GM12878 (cell line): Measurements from ENCODE around the gene SCN8A. TPM values are rescaled to one million over a fixed set of nuclear protein-coding genes. Genes with fewer than 3 reads are reported as not detected.

Source experiments
- ATAC-seq: fragments of 200-7000 bp; cut with Tn5 transposase; 3 replicates; pipeline ENCODE4 v1.9.1; 2020; ENCODE audit warnings: mild to moderate bottlenecking, moderate library complexity
- BruUV-seq: library from RNA; stranded (reverse); fragments of 400-500 nt; replicated peaks from 2 replicates; lab custom pipeline; 2021; lab: Mats Ljungman, UMichigan
- CTCF ChIA-PET: fragments of 300-600 bp; sonication (Branson Sonifier 250); formaldehyde crosslinking; extraction: SDS; loops from one replicate; lab custom pipeline; 2021; ENCODE audit warnings: inconsistent platforms; lab: Yijun Ruan, JAX
- POLR2A ChIA-PET: fragments of 350-600 bp; formaldehyde crosslinking; extraction: SDS; loops from one replicate; lab custom pipeline; 2021; ENCODE audit warnings: inconsistent platforms; lab: Charles Lee
- RAD21 ChIA-PET: fragments of 300-600 bp; sonication (Branson Sonifier 250); formaldehyde crosslinking; loops from one replicate; lab custom pipeline; 2023; ENCODE audit warnings: antibody characterized with exemption; ENCODE audit not compliant: unreplicated experiment; lab: Charles Lee
- SMC1A ChIA-PET: fragments of 300-600 bp; sonication (Branson Sonifier 250); formaldehyde crosslinking; loops from one replicate; lab custom pipeline; 2023; ENCODE audit not compliant: unreplicated experiment, uncharacterized antibody; lab: Charles Lee
- DNase-seq: peaks from one replicate; pipeline ENCODE4 v3.0.0-alpha.2; 2011; ENCODE audit warnings: low read depth, low spot score
- FAIRE-seq: peaks from 3 replicates; lab custom pipeline; 2011; peaks lifted over from hg19 to GRCh38; lab: Jason Lieb, UNC
- H2AFZ ChIP-seq: 2 replicates; pipeline ENCODE4 v1.6.0; 2011; ENCODE audit warnings: low read depth, low read length, control low read depth; ENCODE audit not compliant: control insufficient read depth
- H3K27ac ChIP-seq: 2 replicates; pipeline ENCODE4 v1.5.1; 2011; ENCODE audit warnings: control low read depth; ENCODE audit not compliant: control insufficient read depth, insufficient read depth
- H3K27me3 ChIP-seq, 2 experiments: replicated peaks in 1 of 2; 2 replicates each; pipeline versions ENCODE4 v1.6.0 to v1.6.1; 2011; ENCODE audit warnings: low read length in 1 of 2; ENCODE audit not compliant: control insufficient read depth in 2 of 2, insufficient read depth in 2 of 2
- H3K36me3 ChIP-seq, 2 experiments: 2 replicates each; pipeline ENCODE4 v1.5.1; 2011; ENCODE audit warnings: low read length in 1 of 2; ENCODE audit not compliant: control insufficient read depth in 2 of 2, insufficient read depth in 2 of 2
- H3K4me1 ChIP-seq: 2 replicates; pipeline ENCODE4 v1.6.1; 2011; ENCODE audit warnings: mild to moderate bottlenecking, low read length, moderate library complexity, mixed read lengths; ENCODE audit not compliant: control insufficient read depth, insufficient read depth
- H3K4me2 ChIP-seq: 2 replicates; pipeline ENCODE4 v1.6.0; 2011; ENCODE audit warnings: control low read depth; ENCODE audit not compliant: control insufficient read depth, insufficient read depth
- H3K4me3 ChIP-seq: fragments of 200-600 bp; sonication (generic); 2 replicates; pipeline ENCODE4 v1.5.1; 2016
- H3K79me2 ChIP-seq: 2 replicates; pipeline ENCODE4 v1.6.0; 2011; ENCODE audit warnings: low read length; ENCODE audit not compliant: control insufficient read depth, insufficient read depth
- H3K9ac ChIP-seq: 2 replicates; pipeline ENCODE4 v1.8.0; 2011; ENCODE audit warnings: low read length, control low read depth, mixed read lengths; ENCODE audit not compliant: control insufficient read depth, insufficient read depth
- H3K9me3 ChIP-seq: replicated peaks from 3 replicates; pipeline ENCODE4 v1.5.1; 2011; ENCODE audit warnings: mild to moderate bottlenecking, low read length; ENCODE audit not compliant: control insufficient read depth, insufficient read depth
- H4K20me1 ChIP-seq: 2 replicates; pipeline ENCODE4 v1.6.0; 2011; ENCODE audit not compliant: control insufficient read depth, insufficient read depth
- CEBPB ChIP-seq, 2 experiments: fragments of 150-350 bp in 1 of 2; IDR thresholded peaks; 2 replicates each; pipeline ENCODE4 v1.6.1; 2012 to 2014; ENCODE audit warnings: low read depth in 2 of 2, low read length in 2 of 2, borderline replicate concordance in 1 of 2, inconsistent platforms in 1 of 2
- CHD2 ChIP-seq: IDR thresholded peaks from 2 replicates; pipeline ENCODE4 v1.6.1; 2011; ENCODE audit warnings: low read depth, low read length, improper control_type of control experiment, borderline replicate concordance
- CREM ChIP-seq: IDR thresholded peaks from 2 replicates; pipeline ENCODE4 v1.6.1; 2014; ENCODE audit warnings: antibody characterized with exemption, low read depth
- IKZF1 ChIP-seq: fragments of 450-650 bp; conservative IDR thresholded peaks from 2 replicates; pipeline ENCODE4 v1.6.1; 2017; ENCODE audit warnings: antibody characterized with exemption, mild to moderate bottlenecking
- JUNB ChIP-seq: IDR thresholded peaks from 2 replicates; pipeline ENCODE4 v1.6.1; 2016; ENCODE audit warnings: antibody characterized with exemption, mild to moderate bottlenecking
- KDM1A ChIP-seq: fragments of 200-600 bp; sonication (generic); IDR thresholded peaks from 2 replicates; pipeline ENCODE4 v1.6.1; 2016; ENCODE audit warnings: borderline replicate concordance
- MAX ChIP-seq: IDR thresholded peaks from 2 replicates; pipeline ENCODE4 v1.6.1; 2012; ENCODE audit warnings: low read depth, low read length, improper control_type of control experiment
- MTA2 ChIP-seq: fragments of 450-650 bp; IDR thresholded peaks from 2 replicates; pipeline ENCODE4 v1.6.1; 2016; ENCODE audit warnings: low read depth, mild to moderate bottlenecking, moderate library complexity
- NFYA ChIP-seq: IDR thresholded peaks from 2 replicates; pipeline ENCODE4 v1.6.1; 2011; ENCODE audit warnings: low read depth, mild to moderate bottlenecking, low read length, improper control_type of control experiment, borderline replicate concordance
- PAX5 ChIP-seq: IDR thresholded peaks from 2 replicates; pipeline ENCODE4 v1.6.1; 2011; ENCODE audit warnings: low read depth, low read length, borderline replicate concordance
- POLR2A ChIP-seq: IDR thresholded peaks from 2 replicates; pipeline ENCODE4 v1.6.1; 2011; ENCODE audit warnings: low read depth, mild to moderate bottlenecking, low read length
- POLR2AphosphoS2 ChIP-seq: IDR thresholded peaks from 2 replicates; pipeline ENCODE4 v1.6.1; 2011; ENCODE audit warnings: low read depth, mild to moderate bottlenecking, low read length, improper control_type of control experiment, moderate library complexity
- SMAD1 ChIP-seq: fragments of 450-650 bp; IDR thresholded peaks from 2 replicates; pipeline ENCODE4 v1.6.1; 2018; ENCODE audit warnings: mild to moderate bottlenecking, low read depth; ENCODE audit not compliant: partially characterized antibody
- STAT1 ChIP-seq: fragments of 450-650 bp; conservative IDR thresholded peaks from 2 replicates; pipeline ENCODE4 v1.6.1; 2014; ENCODE audit warnings: antibody characterized with exemption, mild to moderate bottlenecking
- TCF3 ChIP-seq: IDR thresholded peaks from 2 replicates; pipeline ENCODE4 v1.6.1; 2012; ENCODE audit warnings: low read depth, mild to moderate bottlenecking, low read length, borderline replicate concordance; ENCODE audit not compliant: insufficient read depth
- USF1 ChIP-seq: IDR thresholded peaks from 2 replicates; pipeline ENCODE4 v1.6.1; 2011; ENCODE audit warnings: borderline replicate concordance, low read depth, mild to moderate bottlenecking, moderate library complexity, mixed read lengths, low read length; ENCODE audit not compliant: insufficient read depth; ENCODE audit errors: extremely low read length
- USF2 ChIP-seq: IDR thresholded peaks from 2 replicates; pipeline ENCODE4 v1.6.1; 2011; ENCODE audit warnings: low read depth, low read length, improper control_type of control experiment, borderline replicate concordance
- ZNF217 ChIP-seq: fragments of 450-650 bp; IDR thresholded peaks from 2 replicates; pipeline ENCODE4 v1.6.1; 2017; ENCODE audit warnings: antibody characterized with exemption, mild to moderate bottlenecking
- WGBS: methylation state at CpG from one replicate; pipeline ENCODE4 v1.1.6; 2016; ENCODE audit warnings: low lambda C conversion rate; ENCODE audit not compliant: insufficient replicate concordance, insufficient coverage; ENCODE audit errors: missing lambda C conversion rate; 5-methylcytosine and 5-hydroxymethylcytosine counted together
- in situ Hi-C: fragments of 300-500 bp; cut with MboI; formaldehyde crosslinking; loops from 9 replicates; pipeline ENCODE4 v1.14.3; 2018; ENCODE audit warnings: mixed read lengths
- intact Hi-C: fragments of 100-400 bp; cut with micrococcal nuclease; formaldehyde crosslinking; loops from one replicate; pipeline ENCODE4 v1.14.2; 2022; ENCODE audit not compliant: unreplicated experiment
- polyA plus RNA-seq, 11 experiments: library from polyadenylated mRNA; depleted of rRNA in 4 of 11; unstranded in 6 of 11; stranded (reverse) in 5 of 11; fragments of >200 nt; fragmentation: Nextera tagmentation in 4 of 11; fragmentation: Illumina TruSeq in 1 of 11; extraction: Ambion mirVana in 4 of 11; extraction: Trizol in 1 of 11; gene quantifications; 1 replicate in 1 of 11; 2 replicates in 10 of 11; pipeline versions ENCODE4 v1.2.1 to v1.2.3, GENCODE V29; 2011 to 2016; ENCODE audit warnings: inconsistent platforms in 2 of 11, missing spikeins in 2 of 11, low read depth in 1 of 11
- total RNA-seq, 4 experiments: library from RNA; depleted of rRNA in 3 of 4; stranded (reverse); fragments of >200 nt in 3 of 4; fragmentation: Illumina TruSeq in 1 of 4; extraction: Trizol in 1 of 4; gene quantifications; 2 replicates each; pipeline versions ENCODE4 v1.2.1 to v1.2.3, GENCODE V29; 2013 to 2021
- TF ChIP-seq, protein P1 (sequence below): fragments of 450-650 bp; IDR thresholded peaks from 2 replicates; pipeline ENCODE4 v1.6.1; 2017; ENCODE audit warnings: low read depth, mild to moderate bottlenecking, moderate library complexity
- TF ChIP-seq, protein P2 (sequence below): IDR thresholded peaks from 2 replicates; pipeline ENCODE4 v1.6.1; 2012; ENCODE audit warnings: low read depth, low read length, improper control_type of control experiment

Gene SCN8A
- total and polyA plus RNA-seq, 10 of the 15 experiments (the other 5 are each of a cell fraction or from before 2014, with no cell fraction given) = 0.02 to 0.23 (median 0.06) TPM; not detected in 2

GRCh38 chr12:51833448-51834227 is 242.6 kb downstream of the SCN8A start:
- H3K9me3 ChIP-seq = no peaks in the 10 kb centered on the region
- FAIRE-seq = no peak
- no peak overlapping the region for H3K9ac ChIP-seq
- no peak overlapping the region for H3K4me3 ChIP-seq
- H4K20me1 ChIP-seq = no peaks in the 10 kb centered on the region
- WGBS = 23% methylated on average over 12 of the region's 12 CpGs
- H3K36me3 ChIP-seq = no peaks in the 10 kb centered on the region
- in situ Hi-C loops = no loop called here
- TF ChIP-seq POLR2AphosphoS2 (no peak), CEBPB (IDR thresholded peaks at IDR 0.05; ENCODE audit: borderline replicate concordance in 1 of 2, low read depth in 2 of 2, low read length in 2 of 2) (no peak), SMAD1 (no peak), STAT1 (no peak), JUNB (no peak), MAX (no peak), IKZF1 (no peak), USF1 (no peak), KDM1A (no peak), ZNF217 (no peak), TCF3 (no peak), CHD2 (no peak), POLR2A (no peak), MTA2 (no peak), USF2 (no peak), CREM (no peak), PAX5 (no peak), NFYA (no peak)
- TF ChIP-seq, protein P1, sequence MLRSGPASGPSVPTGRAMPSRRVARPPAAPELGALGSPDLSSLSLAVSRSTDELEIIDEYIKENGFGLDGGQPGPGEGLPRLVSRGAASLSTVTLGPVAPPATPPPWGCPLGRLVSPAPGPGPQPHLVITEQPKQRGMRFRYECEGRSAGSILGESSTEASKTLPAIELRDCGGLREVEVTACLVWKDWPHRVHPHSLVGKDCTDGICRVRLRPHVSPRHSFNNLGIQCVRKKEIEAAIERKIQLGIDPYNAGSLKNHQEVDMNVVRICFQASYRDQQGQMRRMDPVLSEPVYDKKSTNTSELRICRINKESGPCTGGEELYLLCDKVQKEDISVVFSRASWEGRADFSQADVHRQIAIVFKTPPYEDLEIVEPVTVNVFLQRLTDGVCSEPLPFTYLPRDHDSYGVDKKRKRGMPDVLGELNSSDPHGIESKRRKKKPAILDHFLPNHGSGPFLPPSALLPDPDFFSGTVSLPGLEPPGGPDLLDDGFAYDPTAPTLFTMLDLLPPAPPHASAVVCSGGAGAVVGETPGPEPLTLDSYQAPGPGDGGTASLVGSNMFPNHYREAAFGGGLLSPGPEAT = no peak
- TF ChIP-seq, protein P2, sequence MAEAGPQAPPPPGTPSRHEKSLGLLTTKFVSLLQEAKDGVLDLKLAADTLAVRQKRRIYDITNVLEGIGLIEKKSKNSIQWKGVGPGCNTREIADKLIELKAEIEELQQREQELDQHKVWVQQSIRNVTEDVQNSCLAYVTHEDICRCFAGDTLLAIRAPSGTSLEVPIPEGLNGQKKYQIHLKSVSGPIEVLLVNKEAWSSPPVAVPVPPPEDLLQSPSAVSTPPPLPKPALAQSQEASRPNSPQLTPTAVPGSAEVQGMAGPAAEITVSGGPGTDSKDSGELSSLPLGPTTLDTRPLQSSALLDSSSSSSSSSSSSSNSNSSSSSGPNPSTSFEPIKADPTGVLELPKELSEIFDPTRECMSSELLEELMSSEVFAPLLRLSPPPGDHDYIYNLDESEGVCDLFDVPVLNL = no peak
- TF ChIP-seq, all 136 proteins: peak for 0
- H3K4me1 ChIP-seq = no peaks in the 10 kb centered on the region; the same call in 1 of the 2 replicates
- BruUV-seq = no TSS peak
- H3K27me3 ChIP-seq = peaks cover 0 to 7% of the 10 kb centered on the region in 2 experiments; a peak in 3 of 4 replicates
- no peaks in the 10 kb centered on the region for H3K79me2 ChIP-seq
- no peak overlapping the region for H3K4me2 ChIP-seq
- POLR2A ChIA-PET = no interaction called here
- DNase-seq (no peak), ATAC-seq (no peak)
- SMC1A ChIA-PET = no interaction called here
- RAD21 ChIA-PET = no interaction called here
- no peak overlapping the region for H2AFZ ChIP-seq
- CTCF ChIA-PET = no interaction called here
- intact Hi-C loops = no loop called here
- no peak overlapping the region for H3K27ac ChIP-seq
